SU-DHL-6 (cell line): ENCODE measurements around the gene E2F3.

Experiments
- H2AFZ ChIP-seq: fragments of 200-600 bp; sonication (generic); 2 replicates; pipeline ENCODE4 v1.6.1; 2014; ENCODE audit warnings: low read depth, mild to moderate bottlenecking, moderate library complexity, mixed read lengths, antibody characterized with exemption, low read length; ENCODE audit not compliant: severe bottlenecking
- H3F3A ChIP-seq: fragments of 200-600 bp; shearing (Covaris generic); 2 replicates; pipeline ENCODE4 v1.6.0; 2016; ENCODE audit warnings: antibody characterized with exemption, mild to moderate bottlenecking; ENCODE audit not compliant: insufficient read depth
- H3K27ac ChIP-seq: fragments of 200-600 bp; sonication (generic); 2 replicates; pipeline ENCODE4 v1.5.1; 2016; ENCODE audit warnings: low read depth, mild to moderate bottlenecking, low read length, moderate library complexity, mixed read lengths
- H3K27me3 ChIP-seq: fragments of 200-600 bp; sonication (generic), shearing (Covaris generic); 2 replicates; pipeline ENCODE4 v1.6.0; 2014; ENCODE audit warnings: mild to moderate bottlenecking, low read length
- H3K36me3 ChIP-seq: fragments of 200-600 bp; sonication (generic); 2 replicates; pipeline ENCODE4 v1.6.1; 2014; ENCODE audit warnings: mild to moderate bottlenecking, low read length, mixed read lengths
- H3K4me2 ChIP-seq: fragments of 300-600, 200-600 bp; shearing (Covaris generic), sonication (generic); 2 replicates; pipeline ENCODE4 v1.6.0; 2014; ENCODE audit warnings: low read length, low read depth, mild to moderate bottlenecking; ENCODE audit not compliant: poor library complexity, severe bottlenecking
- H3K4me3 ChIP-seq: fragments of 200-600 bp; sonication (generic); 2 replicates; pipeline ENCODE4 v1.5.1; 2014; ENCODE audit warnings: antibody characterized with exemption, low read length, mild to moderate bottlenecking, mixed read lengths; ENCODE audit not compliant: insufficient read depth, poor library complexity, severe bottlenecking
- H3K79me2 ChIP-seq: fragments of 200-600 bp; sonication (generic); 2 replicates; pipeline ENCODE4 v1.6.1; 2014; ENCODE audit warnings: mild to moderate bottlenecking, low read length, moderate library complexity; ENCODE audit not compliant: insufficient read depth
- H3K9ac ChIP-seq: fragments of 200-600 bp; sonication (generic); 2 replicates; pipeline ENCODE4 v1.7.0; 2014; ENCODE audit warnings: mild to moderate bottlenecking, low read length
- H3K9me2 ChIP-seq: fragments of 200-600 bp; sonication (generic); replicated peaks from 2 replicates; pipeline ENCODE4 v1.6.1; 2014; ENCODE audit warnings: low read length; ENCODE audit not compliant: insufficient read depth
- H3K9me3 ChIP-seq: fragments of 200-600 bp; sonication (generic); 2 replicates; pipeline ENCODE4 v1.6.1; 2014; ENCODE audit warnings: low read length, mixed read lengths; ENCODE audit not compliant: insufficient read depth
- H4K20me1 ChIP-seq: fragments of 200-600 bp; sonication (generic); 2 replicates; pipeline ENCODE4 v1.6.1; 2014; ENCODE audit warnings: low read depth, mild to moderate bottlenecking, antibody characterized with exemption, low read length, moderate library complexity, mixed read lengths
- EZH2phosphoT487 ChIP-seq: fragments of 200-600 bp; sonication (generic), shearing (Covaris generic); conservative IDR thresholded peaks from 2 replicates; pipeline ENCODE4 v1.6.1; 2018; ENCODE audit warnings: mild to moderate bottlenecking, antibody characterized with exemption, low read length, moderate library complexity, mixed read lengths
- TF ChIP-seq, protein P1 (sequence below): fragments of 200-600 bp; sonication (generic); IDR thresholded peaks from one replicate; pipeline ENCODE4 v1.5.1; 2017; ENCODE audit warnings: antibody characterized with exemption, mild to moderate bottlenecking, low read length, moderate library complexity; ENCODE audit not compliant: insufficient read depth, poor library complexity, severe bottlenecking

The E2F3 gene

DNA sequence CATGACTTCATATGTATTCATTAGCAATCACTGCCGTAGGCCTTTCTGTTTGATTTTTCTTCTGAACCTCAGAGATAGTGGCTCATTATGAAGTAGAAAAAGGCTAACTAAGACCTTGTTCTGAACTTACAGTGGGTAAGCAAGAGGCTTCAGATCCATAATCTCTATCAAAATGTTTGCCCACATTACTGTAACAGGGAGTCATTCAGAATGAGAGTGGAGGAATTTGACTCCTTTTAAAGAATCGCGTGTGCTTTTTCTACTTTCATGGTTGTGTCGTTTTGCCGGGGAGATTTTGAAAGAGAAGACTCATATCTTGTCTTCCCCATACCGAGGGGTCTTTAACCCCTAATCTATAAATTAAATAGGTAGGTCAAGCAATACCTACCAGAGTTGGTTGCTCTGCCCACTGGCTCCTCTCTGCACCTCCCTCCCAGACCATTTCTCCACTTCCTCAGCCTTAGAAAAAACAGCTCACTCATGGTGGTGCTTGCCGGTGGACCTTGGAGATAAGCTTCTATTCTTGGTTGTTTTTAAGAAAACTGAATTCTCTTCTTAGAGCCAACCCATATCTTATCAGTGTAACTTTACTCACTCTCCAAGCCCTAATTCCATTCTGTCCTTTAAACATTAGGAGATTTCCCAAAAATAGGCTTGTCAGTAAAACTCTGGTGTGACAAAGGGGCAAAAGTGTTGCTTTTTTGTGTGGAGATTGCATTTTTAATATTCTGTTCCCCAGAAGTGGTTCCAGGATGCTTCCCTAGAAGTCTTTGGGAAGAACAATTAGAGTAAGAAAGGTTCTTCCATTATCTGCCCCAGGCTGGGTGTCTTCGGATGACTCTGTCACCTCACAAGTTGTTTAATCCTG is 56.6 kb downstream of the E2F3 start:
- no peaks in the 10 kb centered on the region for H3K9me3 ChIP-seq
- peaks cover 4% of the 10 kb centered on the region; the same call in 1 of the 2 replicates for H3K36me3 ChIP-seq
- peaks cover 99% of the 10 kb centered on the region for H3K79me2 ChIP-seq
- no peak overlapping the region for H3K27ac ChIP-seq
- H3K9ac ChIP-seq, result no peak overlapping the region
- H3K4me2 ChIP-seq, result no peak overlapping the region
- H3K27me3 ChIP-seq, result no peaks in the 10 kb centered on the region
- no peak overlapping the region for H3K4me3 ChIP-seq
- no peak overlapping the region for H2AFZ ChIP-seq
- TF ChIP-seq, protein P1, sequence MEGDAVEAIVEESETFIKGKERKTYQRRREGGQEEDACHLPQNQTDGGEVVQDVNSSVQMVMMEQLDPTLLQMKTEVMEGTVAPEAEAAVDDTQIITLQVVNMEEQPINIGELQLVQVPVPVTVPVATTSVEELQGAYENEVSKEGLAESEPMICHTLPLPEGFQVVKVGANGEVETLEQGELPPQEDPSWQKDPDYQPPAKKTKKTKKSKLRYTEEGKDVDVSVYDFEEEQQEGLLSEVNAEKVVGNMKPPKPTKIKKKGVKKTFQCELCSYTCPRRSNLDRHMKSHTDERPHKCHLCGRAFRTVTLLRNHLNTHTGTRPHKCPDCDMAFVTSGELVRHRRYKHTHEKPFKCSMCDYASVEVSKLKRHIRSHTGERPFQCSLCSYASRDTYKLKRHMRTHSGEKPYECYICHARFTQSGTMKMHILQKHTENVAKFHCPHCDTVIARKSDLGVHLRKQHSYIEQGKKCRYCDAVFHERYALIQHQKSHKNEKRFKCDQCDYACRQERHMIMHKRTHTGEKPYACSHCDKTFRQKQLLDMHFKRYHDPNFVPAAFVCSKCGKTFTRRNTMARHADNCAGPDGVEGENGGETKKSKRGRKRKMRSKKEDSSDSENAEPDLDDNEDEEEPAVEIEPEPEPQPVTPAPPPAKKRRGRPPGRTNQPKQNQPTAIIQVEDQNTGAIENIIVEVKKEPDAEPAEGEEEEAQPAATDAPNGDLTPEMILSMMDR, result no peak
- no peak for TF ChIP-seq EZH2phosphoT487
- peaks cover 50% of the 10 kb centered on the region for H4K20me1 ChIP-seq
- H3F3A ChIP-seq, result no peaks in the 10 kb centered on the region
- H3K9me2 ChIP-seq, result no peaks in the 10 kb centered on the region

- Histone ChIP-seq H3K9me3 (no peaks in the 10 kb centered on the region), H3K4me3 (no peak overlapping the region), H4K20me1 (peaks cover 36% of the 10 kb centered on the region), H3F3A (no peaks in the 10 kb centered on the region), H3K9me2 (no peaks in the 10 kb centered on the region), H3K36me3 (peaks cover 4% of the 10 kb centered on the region; the same call in 1 of the 2 replicates), H3K79me2 (peaks cover 99% of the 10 kb centered on the region), H3K27me3 (no peaks in the 10 kb centered on the region), H2AFZ (no peak overlapping the region), H3K9ac (no peak overlapping the region), H3K4me2 (no peak overlapping the region), H3K27ac (no peak overlapping the region)
- no peak for TF ChIP-seq EZH2phosphoT487
- TF ChIP-seq, protein P1, result no peak
These were observed 58.0 kb downstream of the E2F3 start for GRCh38 chr6:20459682-20460081.

DNA sequence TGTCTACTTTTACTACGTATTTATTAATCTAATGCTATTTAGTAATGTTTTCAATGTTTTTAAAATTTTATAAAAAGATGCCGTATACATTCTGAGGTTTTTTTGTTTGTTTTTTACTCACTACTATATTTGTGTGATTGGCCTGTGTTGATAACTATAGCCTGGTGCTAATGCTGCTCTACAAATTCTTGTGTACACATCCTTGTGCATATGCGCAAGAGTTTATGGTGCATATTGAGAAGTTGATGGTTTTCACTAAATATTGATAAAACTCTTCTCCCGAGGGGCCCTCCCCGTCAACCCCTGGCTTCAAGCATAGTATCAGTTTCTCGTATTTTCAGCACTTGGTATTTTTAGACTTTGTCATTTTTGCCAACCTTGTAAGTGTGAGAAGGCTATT is 59.9 kb downstream of the E2F3 start:
- H3F3A ChIP-seq, result no peaks in the 10 kb centered on the region
- H3K9me3 ChIP-seq, result no peaks in the 10 kb centered on the region
- no peaks in the 10 kb centered on the region for H3K9me2 ChIP-seq
- peaks cover 27% of the 10 kb centered on the region for H4K20me1 ChIP-seq
- H2AFZ ChIP-seq, result no peak overlapping the region
- H3K9ac ChIP-seq, result no peak overlapping the region
- H3K4me2 ChIP-seq, result no peak overlapping the region
- no peaks in the 10 kb centered on the region for H3K27me3 ChIP-seq
- H3K79me2 ChIP-seq, result peaks cover 87% of the 10 kb centered on the region
- H3K27ac ChIP-seq, result no peak overlapping the region
- H3K4me3 ChIP-seq, result no peak overlapping the region
- TF ChIP-seq EZH2phosphoT487, result no peak
- TF ChIP-seq, protein P1, result no peak
- peaks cover 4% of the 10 kb centered on the region; the same call in 1 of the 2 replicates for H3K36me3 ChIP-seq
